IPS-18c (cell line): ENCODE measurements around the gene ACSL3.

Experiments
- H3K4me3 ChIP-seq: 2 replicates; pipeline ENCODE4 v1.7.0; 2013; ENCODE audit warnings: low read depth, mild to moderate bottlenecking, low read length, moderate library complexity; ENCODE audit not compliant: insufficient read depth
- H3K9me3 ChIP-seq: one replicate; pipeline ENCODE4 v1.6.1; 2013; ENCODE audit warnings: mild to moderate bottlenecking, low read length, moderate library complexity; ENCODE audit not compliant: control insufficient read depth, insufficient read depth

Gene ACSL3

GRCh38 chr2:222871291-222871690, 10.5 kb downstream of the ACSL3 start:
- H3K4me3 ChIP-seq: no peak overlapping the region

GRCh38 chr2:222872551-222872950, 11.7 kb downstream of the ACSL3 start:
- Histone ChIP-seq H3K9me3 (no peaks in the 10 kb centered on the region), H3K4me3 (no peak overlapping the region; the same call in 1 of the 2 replicates)

More at GRCh38 chr2:222871291-222871690, 10.5 kb downstream of the ACSL3 start:
- no peaks in the 10 kb centered on the region for H3K9me3 ChIP-seq

DNA sequence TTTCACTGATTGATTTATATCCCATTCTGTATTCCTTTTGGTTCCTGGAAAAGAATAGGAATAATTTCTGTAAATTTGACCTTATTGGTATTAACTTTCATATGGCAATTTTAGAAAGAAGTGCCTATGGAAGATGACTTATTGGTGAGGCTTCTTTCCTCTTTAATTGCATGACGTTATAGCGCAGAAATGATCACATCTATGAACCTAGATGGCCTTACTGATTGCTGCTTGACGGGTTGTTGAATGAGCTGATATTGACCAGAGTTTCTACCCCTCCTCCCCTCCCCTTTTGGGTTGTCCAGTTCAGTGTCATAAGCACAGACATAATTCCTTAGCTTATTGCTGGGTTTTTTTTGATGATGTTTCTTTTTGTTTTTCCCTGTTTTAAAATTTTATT, 14.6 kb downstream of the ACSL3 start:
- Histone ChIP-seq H3K4me3 (no peak overlapping the region), H3K9me3 (no peaks in the 10 kb centered on the region)

DNA sequence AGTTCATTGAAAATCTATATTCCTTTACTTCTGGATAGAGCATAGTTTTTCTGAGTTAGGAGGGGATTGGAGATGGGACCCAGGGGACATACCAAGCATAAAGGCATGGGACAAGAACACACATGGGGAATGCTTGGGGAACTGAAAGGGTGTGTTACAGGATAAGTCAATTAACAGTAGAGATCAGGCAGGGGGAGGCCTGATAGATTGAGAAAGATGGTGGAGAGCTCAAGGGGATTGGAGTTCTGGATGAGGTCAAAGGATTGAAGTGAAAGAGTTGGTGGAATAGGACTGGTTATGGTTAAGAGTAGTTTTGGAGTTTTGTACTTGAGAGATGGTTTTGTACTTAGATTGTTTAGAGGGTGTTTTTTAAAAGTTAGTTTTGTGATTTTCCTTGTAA, 16.1 kb downstream of the ACSL3 start:
- no peaks in the 10 kb centered on the region for H3K9me3 ChIP-seq
- no peak overlapping the region for H3K4me3 ChIP-seq

DNA sequence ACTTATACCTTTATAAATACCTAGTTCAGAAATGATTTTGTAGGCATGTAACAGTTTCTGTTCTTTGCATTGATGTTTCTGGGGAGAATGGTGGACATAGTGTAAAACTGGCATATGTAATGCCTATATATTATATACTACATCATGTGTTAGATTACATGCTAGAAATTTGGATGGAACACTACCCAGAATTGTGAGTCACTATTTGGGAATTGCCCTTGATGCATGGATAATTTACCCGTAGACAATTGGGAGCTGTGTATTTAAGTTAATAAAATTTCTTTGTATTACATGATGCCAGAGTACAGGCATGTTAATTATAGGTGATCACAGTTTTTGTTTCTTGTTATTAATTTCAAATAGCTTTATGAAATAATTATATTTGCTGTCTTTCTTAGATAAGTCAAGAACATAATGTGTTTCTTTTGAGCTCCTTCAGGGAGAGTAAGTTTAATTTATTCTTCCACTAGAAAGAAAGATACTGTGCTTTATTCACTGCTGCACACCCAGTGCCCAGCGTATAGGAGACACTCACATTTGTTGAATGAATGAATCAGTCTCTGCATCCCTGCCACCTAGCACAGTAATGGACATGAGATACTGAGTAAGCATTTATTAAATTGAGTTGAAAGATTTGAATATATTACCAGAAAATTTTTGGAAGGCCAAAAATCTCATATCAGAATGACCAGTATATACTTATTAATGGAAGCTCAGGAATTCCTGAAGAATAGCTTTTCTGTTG, 16.9 kb downstream of the ACSL3 start:
- H3K4me3 ChIP-seq: no peak overlapping the region
- no peaks in the 10 kb centered on the region for H3K9me3 ChIP-seq

GRCh38 chr2:222878301-222878876, 17.6 kb downstream of the ACSL3 start:
- no peak overlapping the region for H3K4me3 ChIP-seq
- no peaks in the 10 kb centered on the region for H3K9me3 ChIP-seq

GRCh38 chr2:222878877-222879603, 18.2 kb downstream of the ACSL3 start:
- no peaks in the 10 kb centered on the region for H3K9me3 ChIP-seq
- no peak overlapping the region for H3K4me3 ChIP-seq

DNA sequence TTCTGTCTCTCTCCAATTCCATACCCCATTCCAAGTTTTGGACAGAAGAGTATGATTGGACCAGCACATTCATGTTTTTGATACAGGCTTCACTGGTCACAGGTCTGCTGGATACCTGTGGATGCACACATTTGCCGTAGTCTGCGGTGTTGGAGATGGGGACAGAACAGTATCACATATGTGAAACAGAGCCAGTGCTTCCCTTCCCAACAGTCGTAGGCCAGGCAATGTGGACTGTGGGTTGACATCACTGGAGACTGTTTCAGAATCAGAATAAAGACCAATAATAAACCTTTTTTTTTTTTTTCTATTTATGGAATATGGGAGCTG, 18.7 kb downstream of the ACSL3 start:
- H3K9me3 ChIP-seq: no peaks in the 10 kb centered on the region
- no peak overlapping the region for H3K4me3 ChIP-seq

- H3K9me3 ChIP-seq: no peaks in the 10 kb centered on the region
- no peak overlapping the region for H3K4me3 ChIP-seq
Measured at GRCh38 chr2:222882484-222882928, 21.7 kb downstream of the ACSL3 start.

DNA sequence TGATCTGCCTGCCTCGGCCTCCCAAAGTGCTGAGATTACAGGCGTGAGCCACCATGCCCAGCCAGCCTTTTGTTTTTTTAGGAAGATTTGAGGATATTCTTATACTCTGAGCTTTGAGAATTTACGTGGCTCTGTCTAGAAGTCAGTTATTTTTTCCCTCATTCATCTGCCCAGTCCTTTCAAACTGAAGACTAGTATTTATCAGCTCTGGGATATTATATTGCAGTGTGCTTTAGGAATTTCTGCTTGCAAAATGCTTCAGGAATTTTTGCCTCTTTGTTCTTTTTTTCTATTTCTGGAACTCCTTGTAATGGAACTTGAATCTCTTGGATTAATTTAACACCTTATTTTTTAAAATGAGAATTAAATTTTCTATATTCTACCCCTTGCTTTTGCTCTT, 22.6 kb downstream of the ACSL3 start:
- H3K4me3 ChIP-seq: no peak overlapping the region
- no peaks in the 10 kb centered on the region for H3K9me3 ChIP-seq

DNA sequence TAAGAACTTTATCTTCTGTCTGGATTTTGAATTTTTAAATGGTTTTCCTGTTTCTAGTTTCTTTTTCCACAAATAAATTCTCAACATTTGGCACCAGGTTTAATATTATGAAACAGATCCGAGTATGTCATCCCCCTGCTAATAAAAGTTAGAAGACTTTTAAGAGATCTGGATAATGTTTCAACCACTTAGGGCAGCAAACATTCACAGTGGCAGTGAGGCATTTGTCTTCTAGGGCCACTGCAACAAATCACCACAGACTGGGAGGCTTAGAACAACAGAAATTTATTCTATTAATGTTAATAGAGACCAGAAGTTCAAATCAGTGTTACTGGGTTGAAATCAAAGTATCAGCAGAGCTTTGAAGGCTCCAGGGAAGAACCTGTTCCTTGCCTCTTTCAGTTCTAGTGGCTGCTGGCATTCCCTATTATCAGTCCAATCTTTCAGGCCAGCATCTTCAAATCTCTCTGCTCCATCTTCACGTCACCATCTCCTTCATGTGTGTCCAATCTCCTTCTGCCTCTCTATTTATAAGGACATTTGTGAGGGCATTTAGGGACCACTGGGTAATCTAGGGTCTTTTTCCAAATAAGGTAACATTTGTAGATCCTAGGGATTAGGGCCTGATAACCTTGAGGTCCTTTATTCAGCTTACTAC, 23.4 kb downstream of the ACSL3 start:
- H3K9me3 ChIP-seq: no peaks in the 10 kb centered on the region
- H3K4me3 ChIP-seq: no peak overlapping the region

DNA sequence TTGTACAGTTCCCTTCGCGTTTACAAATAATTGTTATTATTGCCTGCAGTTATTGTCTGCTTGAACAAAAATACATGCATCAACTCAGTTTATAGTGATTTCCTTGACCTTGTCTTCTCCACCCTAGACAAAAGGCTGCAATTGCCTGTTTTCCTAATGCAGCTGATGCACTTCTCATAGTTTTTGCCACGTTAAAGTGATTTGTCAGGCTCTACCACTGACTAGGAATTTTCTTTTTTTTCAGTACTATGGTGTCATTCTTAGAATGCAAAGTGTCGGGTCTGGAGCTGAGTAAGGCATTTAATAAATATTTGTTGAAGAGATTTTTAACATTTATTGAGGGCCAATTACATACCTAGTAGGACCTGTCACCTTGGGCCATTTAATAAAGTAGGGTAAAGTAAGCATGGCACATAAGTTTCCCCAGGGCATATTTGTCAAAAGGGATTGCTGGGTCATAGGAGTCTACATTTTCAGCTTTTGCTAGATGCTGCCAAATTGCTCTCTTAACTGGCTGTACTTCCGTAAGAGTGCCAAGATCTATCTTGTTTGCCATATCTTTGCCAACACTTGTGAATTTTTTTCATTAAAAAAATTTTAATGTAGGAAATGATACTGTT, 24.1 kb downstream of the ACSL3 start:
- no peak overlapping the region for H3K4me3 ChIP-seq
- no peaks in the 10 kb centered on the region for H3K9me3 ChIP-seq

GRCh38 chr2:222887124-222887523, 26.3 kb downstream of the ACSL3 start:
- no peaks in the 10 kb centered on the region for H3K9me3 ChIP-seq

DNA sequence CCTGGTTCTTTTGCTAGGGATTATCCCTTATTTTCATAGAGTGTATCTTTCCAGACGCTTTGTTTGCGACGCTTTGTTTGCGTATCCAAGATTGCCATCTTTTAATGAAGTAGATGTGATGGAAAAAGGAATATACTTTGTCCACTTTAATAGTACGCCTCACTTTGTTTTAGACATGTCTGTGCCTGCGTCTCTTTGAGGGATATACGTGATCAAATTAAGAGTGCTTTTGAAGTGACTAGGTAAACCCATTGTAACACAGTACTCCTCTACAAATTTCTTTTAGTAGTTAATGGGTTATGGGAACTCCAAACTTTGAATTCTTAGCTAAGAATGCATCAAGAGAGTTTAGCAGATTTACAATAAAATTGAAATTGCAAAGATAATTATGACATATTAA, 27.9 kb downstream of the ACSL3 start:
- Histone ChIP-seq H3K9me3 (no peaks in the 10 kb centered on the region), H3K4me3 (no peak overlapping the region)

More at GRCh38 chr2:222887124-222887523, 26.3 kb downstream of the ACSL3 start:
- no peak overlapping the region for H3K4me3 ChIP-seq

DNA sequence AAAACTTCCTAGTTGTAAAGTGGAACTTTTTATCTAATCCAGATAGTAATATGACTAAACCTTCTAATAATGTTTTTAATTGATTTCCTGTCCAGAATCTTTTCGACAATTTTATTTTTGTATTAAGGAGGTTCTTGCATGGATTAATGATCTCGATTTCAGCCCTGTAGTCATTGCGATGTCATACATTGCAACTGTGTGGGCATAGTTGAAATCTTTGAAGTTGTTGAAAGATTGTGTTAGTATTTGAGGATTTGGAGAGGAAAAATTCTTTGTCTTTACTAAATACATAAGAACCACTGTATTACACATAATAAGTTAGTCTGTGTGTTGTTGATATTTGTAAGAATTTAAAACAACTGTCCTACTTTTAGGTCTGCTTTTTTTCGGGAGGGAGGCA, 31.1 kb downstream of the ACSL3 start:
- no peak overlapping the region for H3K4me3 ChIP-seq
- H3K9me3 ChIP-seq: no peaks in the 10 kb centered on the region

- no peaks in the 10 kb centered on the region for H3K9me3 ChIP-seq
- no peak overlapping the region for H3K4me3 ChIP-seq
Measured at GRCh38 chr2:222892321-222892720, 31.5 kb downstream of the ACSL3 start.

DNA sequence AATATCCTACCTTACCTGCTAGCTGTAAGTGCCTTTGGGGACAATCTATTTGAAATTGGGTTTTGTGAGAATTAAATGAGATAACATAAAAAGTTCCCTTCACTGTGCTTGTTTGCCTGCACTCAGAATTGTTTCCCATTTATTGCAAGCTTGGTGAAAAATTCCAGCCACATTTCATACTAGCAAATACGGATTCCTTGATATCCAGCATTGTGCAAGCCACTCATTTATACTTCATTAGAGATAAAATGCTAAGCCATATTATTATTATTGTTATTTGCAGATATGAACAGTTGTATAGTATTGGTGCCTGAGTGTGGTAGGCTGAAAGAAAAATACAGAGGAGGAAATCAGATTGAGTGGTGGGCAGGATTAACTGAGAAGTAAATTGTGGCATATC, 31.9 kb downstream of the ACSL3 start:
- Histone ChIP-seq H3K9me3 (no peaks in the 10 kb centered on the region), H3K4me3 (no peak overlapping the region)
